GM12891 (cell line): Measurements from ENCODE around the gene RBFOX2.

ENCODE experiments used
- PAX5 ChIP-seq: IDR thresholded peaks from 2 replicates; pipeline ENCODE4 v1.6.1; 2011; ENCODE audit warnings: low read length, moderate library complexity, mild to moderate bottlenecking; ENCODE audit not compliant: insufficient read depth, severe bottlenecking
- POLR2A ChIP-seq: IDR thresholded peaks from 2 replicates; pipeline ENCODE4 v1.6.1; 2011; ENCODE audit warnings: low read depth, low read length, control low read depth
- POLR2AphosphoS5 ChIP-seq: IDR thresholded peaks from 2 replicates; pipeline ENCODE4 v1.6.1; 2011; ENCODE audit warnings: low read depth, low read length, control low read depth
- POU2F2 ChIP-seq: IDR thresholded peaks from 2 replicates; pipeline ENCODE4 v1.6.1; 2011; ENCODE audit warnings: low read depth, mild to moderate bottlenecking, control low read depth, low read length, moderate library complexity
- SPI1 ChIP-seq: IDR thresholded peaks from 2 replicates; pipeline ENCODE4 v1.6.1; 2011; ENCODE audit warnings: low read depth, low read length, control low read depth
- TAF1 ChIP-seq: IDR thresholded peaks from 2 replicates; pipeline ENCODE4 v1.6.1; 2011; ENCODE audit warnings: low read depth, low read length, control low read depth

- TF ChIP-seq POLR2AphosphoS5 (no peak), POLR2A (no peak), TAF1 (no peak), SPI1 (no peak), PAX5 (no peak), POU2F2 (no peak)
These were observed 164.0 kb downstream of the RBFOX2 start for GRCh38 chr22:35864545-35865165.
